ENCODE measurements around the gene RBP3. TPM values are rescaled to one million over a fixed set of nuclear protein-coding genes. Genes with fewer than 3 reads are reported as not detected.
A peak's percentile ranks its signal among the peaks of the same experiment; 100 is the strongest.

Gene RBP3
- total RNA-seq, 1 experiment from 2014 or later, result not detected

GRCh38 chr10:47320812-47321211 lies 27.4 kb upstream of the RBP3 start:
- H4K8ac ChIP-seq (replicated peaks; ENCODE audit: insufficient read length, low read depth, low read length), result no peak overlapping the region
- Mint-ChIP-seq H3K27me3 (ENCODE audit: low read depth) (peaks cover 6% of the 10 kb centered on the region), H3K27ac (peak overlapping the region in 1 of 3 experiments; percentile 45; a peak in 2 of 7 replicates), H3K4me3 (no peak overlapping the region), H3K4me1 (no peaks in the 10 kb centered on the region), H3K36me3 (ENCODE audit: insufficient read depth in 1 of 3, low read depth in 3 of 3) (no peaks in the 10 kb centered on the region; a peak in 1 of 7 replicates), H3K9me3 (no peaks in the 10 kb centered on the region; a peak in 3 of 5 replicates)
- no peak overlapping the region for H2BK120ac ChIP-seq (ENCODE audit: low read depth, low read length, poor library complexity, severe bottlenecking)
- no peak overlapping the region for H4K91ac ChIP-seq (ENCODE audit: insufficient read length, low read depth, low read length)
- H3K79me1 ChIP-seq (ENCODE audit: insufficient read depth, low read depth, low read length, poor library complexity, severe bottlenecking), result no peaks in the 10 kb centered on the region
- no peaks in the 10 kb centered on the region for H3K9me3 ChIP-seq (ENCODE audit: control insufficient read depth, low read depth, low read length)
- no peak overlapping the region for H3K27ac ChIP-seq (ENCODE audit: insufficient read length, low read depth, low read length)
- no peak overlapping the region for H3K4me2 ChIP-seq (ENCODE audit: insufficient read depth, insufficient read length, low read length)
- no peak overlapping the region for H2AFZ ChIP-seq (ENCODE audit: low read length)
- no peak overlapping the region for H2BK12ac ChIP-seq (ENCODE audit: insufficient read length, low read depth, low read length)
- no peak overlapping the region for H2AK5ac ChIP-seq (ENCODE audit: insufficient read length, low read length)
- H3K4ac ChIP-seq (ENCODE audit: low read depth, low read length), result no peak overlapping the region
- no peaks in the 10 kb centered on the region for H3K4me1 ChIP-seq (ENCODE audit: insufficient read depth, low read length)
- H2BK5ac ChIP-seq (ENCODE audit: insufficient read length, low read length), result no peak overlapping the region
- H3K23me2 ChIP-seq (ENCODE audit: insufficient read length, low read depth, low read length, poor library complexity, severe bottlenecking), result no peaks in the 10 kb centered on the region
- no peak overlapping the region for H3K9ac ChIP-seq (ENCODE audit: extremely low read depth, insufficient read length, low read length)
- TF ChIP-seq, protein P1, sequence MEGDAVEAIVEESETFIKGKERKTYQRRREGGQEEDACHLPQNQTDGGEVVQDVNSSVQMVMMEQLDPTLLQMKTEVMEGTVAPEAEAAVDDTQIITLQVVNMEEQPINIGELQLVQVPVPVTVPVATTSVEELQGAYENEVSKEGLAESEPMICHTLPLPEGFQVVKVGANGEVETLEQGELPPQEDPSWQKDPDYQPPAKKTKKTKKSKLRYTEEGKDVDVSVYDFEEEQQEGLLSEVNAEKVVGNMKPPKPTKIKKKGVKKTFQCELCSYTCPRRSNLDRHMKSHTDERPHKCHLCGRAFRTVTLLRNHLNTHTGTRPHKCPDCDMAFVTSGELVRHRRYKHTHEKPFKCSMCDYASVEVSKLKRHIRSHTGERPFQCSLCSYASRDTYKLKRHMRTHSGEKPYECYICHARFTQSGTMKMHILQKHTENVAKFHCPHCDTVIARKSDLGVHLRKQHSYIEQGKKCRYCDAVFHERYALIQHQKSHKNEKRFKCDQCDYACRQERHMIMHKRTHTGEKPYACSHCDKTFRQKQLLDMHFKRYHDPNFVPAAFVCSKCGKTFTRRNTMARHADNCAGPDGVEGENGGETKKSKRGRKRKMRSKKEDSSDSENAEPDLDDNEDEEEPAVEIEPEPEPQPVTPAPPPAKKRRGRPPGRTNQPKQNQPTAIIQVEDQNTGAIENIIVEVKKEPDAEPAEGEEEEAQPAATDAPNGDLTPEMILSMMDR (conservative IDR thresholded peaks at IDR 0.05), result no peak
- no peak overlapping the region for H3T11ph ChIP-seq (ENCODE audit: low read length)
- H2BK20ac ChIP-seq (ENCODE audit: low read depth, low read length, poor library complexity, severe bottlenecking), result no peak overlapping the region
- H3K27me3 ChIP-seq (ENCODE audit: insufficient read depth, low read length), result no peaks in the 10 kb centered on the region
- no peak overlapping the region for H3K56ac ChIP-seq (ENCODE audit: insufficient read length, low read depth, low read length)
- DNase-seq, result no peak
- no peaks in the 10 kb centered on the region for H3K79me2 ChIP-seq (ENCODE audit: insufficient read depth, low read length)
- H4K20me1 ChIP-seq (ENCODE audit: control insufficient read depth, insufficient read depth, insufficient read length), result no peaks in the 10 kb centered on the region
- no peak overlapping the region for H3K14ac ChIP-seq (ENCODE audit: insufficient read depth, low read length)
- WGBS (ENCODE audit: extremely low coverage, insufficient read length, low lambda C conversion rate), result no CpG with 5 or more reads among the region's 6 CpGs
- no peak overlapping the region for H2BK15ac ChIP-seq (ENCODE audit: low read depth, low read length)
- H3K23ac ChIP-seq (ENCODE audit: insufficient read length, low read depth, low read length), result no peak overlapping the region
- H3K18ac ChIP-seq (ENCODE audit: insufficient read length, low read depth, low read length), result no peak overlapping the region
- H4K5ac ChIP-seq (ENCODE audit: insufficient read length, low read depth, low read length), result no peak overlapping the region
